PC-3 (cell line): ENCODE results near the gene EBF4. TPM values are rescaled to one million over a fixed set of nuclear protein-coding genes. Genes with fewer than 3 reads are reported as not detected.

Experiments
- ATAC-seq: fragments of 200-7000 bp; cut with Tn5 transposase; 2 replicates; pipeline ENCODE4 v1.9.1; 2020; ENCODE audit warnings: mild to moderate bottlenecking, moderate library complexity
- BruUV-seq: library from RNA; stranded (reverse); fragments of 400-500 nt; replicated peaks from 2 replicates; lab custom pipeline; 2021; lab: Mats Ljungman, UMichigan
- CTCF ChIA-PET: fragments of 300-600 bp; sonication (Branson Sonifier 250); formaldehyde crosslinking; loops from one replicate; lab custom pipeline; 2022; ENCODE audit warnings: antibody characterized with exemption; lab: Charles Lee
- POLR2A ChIA-PET: fragments of 300-600 bp; sonication (Branson Sonifier 250); formaldehyde crosslinking; loops from one replicate; lab custom pipeline; 2022; ENCODE audit warnings: antibody characterized with exemption; ENCODE audit not compliant: unreplicated experiment; lab: Charles Lee
- DNase-seq: peaks from one replicate; pipeline ENCODE4 v3.0.0-alpha.2; 2015
- H2AFZ ChIP-seq: fragments of 300-600 bp; sonication (generic); 2 replicates; pipeline ENCODE4 v1.6.0; 2016; ENCODE audit warnings: antibody characterized with exemption, low read length
- H3F3A ChIP-seq: fragments of 300-600 bp; sonication (generic); one replicate; pipeline ENCODE4 v1.6.0; 2017; ENCODE audit warnings: antibody characterized with exemption, low read length, control low read depth, mild to moderate bottlenecking; ENCODE audit not compliant: unreplicated experiment
- H3K27ac ChIP-seq: fragments of 300-600 bp; sonication (generic); 2 replicates; pipeline ENCODE4 v1.5.1; 2016; ENCODE audit warnings: mild to moderate bottlenecking, low read length
- H3K27me3 ChIP-seq: fragments of 300-600 bp; sonication (generic); 2 replicates; pipeline ENCODE4 v1.6.1; 2016; ENCODE audit warnings: low read length, mixed read lengths
- H3K36me3 ChIP-seq: fragments of 300-600 bp; sonication (generic); 2 replicates; pipeline ENCODE4 v1.6.1; 2016; ENCODE audit warnings: low read depth, mixed run types, low read length, mixed read lengths
- H3K4me1 ChIP-seq: fragments of 300-600 bp; sonication (generic); 2 replicates; pipeline ENCODE4 v1.5.1; 2016; ENCODE audit warnings: low read length; ENCODE audit not compliant: insufficient read depth
- H3K4me2 ChIP-seq: fragments of 300-600 bp; sonication (generic); 2 replicates; pipeline ENCODE4 v1.6.0; 2016; ENCODE audit warnings: low read length
- H3K4me3 ChIP-seq: fragments of 300-600 bp; sonication (generic); 2 replicates; pipeline ENCODE4 v1.5.1; 2016; ENCODE audit warnings: mild to moderate bottlenecking, low read length, mixed read lengths
- H3K79me2 ChIP-seq: fragments of 300-600 bp; sonication (generic); 2 replicates; pipeline ENCODE4 v1.6.1; 2017; ENCODE audit warnings: low read length, mixed read lengths
- H3K9ac ChIP-seq: fragments of 300-600 bp; sonication (generic); 2 replicates; pipeline ENCODE4 v1.6.0; 2016; ENCODE audit warnings: mild to moderate bottlenecking, low read length
- H3K9me2 ChIP-seq: fragments of 300-600 bp; sonication (generic); replicated peaks from 2 replicates; pipeline ENCODE4 v1.6.1; 2016; ENCODE audit warnings: mixed run types, low read length, mixed read lengths
- H3K9me3 ChIP-seq: fragments of 300-600 bp; sonication (generic); 2 replicates; pipeline ENCODE4 v1.6.1; 2016; ENCODE audit warnings: low read length, mixed read lengths
- H4K20me1 ChIP-seq: fragments of 300-600 bp; sonication (generic); 2 replicates; pipeline ENCODE4 v1.6.1; 2016; ENCODE audit warnings: low read length, mixed read lengths
- EZH2 ChIP-seq: fragments of 300-600 bp; sonication (generic); IDR thresholded peaks from one replicate; pipeline ENCODE4 v1.6.1; 2017; ENCODE audit warnings: antibody characterized with exemption, mild to moderate bottlenecking, low read length; ENCODE audit not compliant: unreplicated experiment
- EZH2phosphoT487 ChIP-seq: fragments of 300-600 bp; sonication (generic); IDR thresholded peaks from 2 replicates; pipeline ENCODE4 v1.6.1; 2018; ENCODE audit warnings: mild to moderate bottlenecking, antibody characterized with exemption, low read length, borderline replicate concordance
- intact Hi-C: fragments of 100-400 bp; cut with micrococcal nuclease; formaldehyde crosslinking; loops from 2 replicates; pipeline ENCODE4 v1.9.0; 2023
- total RNA-seq: library from RNA; depleted of rRNA; stranded (reverse); fragments of >200 nt; gene quantifications from 2 replicates; pipeline ENCODE4 v1.2.3, GENCODE V29; 2014
- TF ChIP-seq, protein P1 (sequence below): fragments of 300-600 bp; sonication (generic); conservative IDR thresholded peaks from 2 replicates; pipeline ENCODE4 v1.5.1; 2017; ENCODE audit warnings: antibody characterized with exemption, low read depth, mild to moderate bottlenecking, low read length

EBF4 gene
- total RNA-seq, 1 experiment from 2014 or later: 1.8 TPM

DNA sequence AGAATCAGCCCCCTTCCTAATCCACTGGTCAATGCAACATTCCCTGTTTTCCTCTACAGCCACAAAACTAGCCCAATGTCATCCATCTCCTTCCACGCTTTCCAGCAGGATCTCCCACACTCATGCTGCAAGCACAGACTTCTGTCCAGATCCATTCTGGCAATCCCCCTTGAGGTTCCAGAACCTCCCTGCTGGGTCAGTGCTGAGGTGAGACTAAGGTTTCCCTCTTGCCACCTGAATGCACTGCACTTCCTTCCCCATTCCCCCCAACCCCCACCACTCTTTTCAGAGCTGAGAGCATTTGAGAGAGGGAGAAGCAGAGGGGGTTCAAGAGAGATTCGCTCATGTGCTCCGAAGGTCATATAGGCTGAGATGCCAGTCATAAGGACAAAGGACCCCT is 43.9 kb downstream of the EBF4 start:
- Histone ChIP-seq H4K20me1 (no peaks in the 10 kb centered on the region), H2AFZ (no peak overlapping the region), H3K9me2 (no peaks in the 10 kb centered on the region), H3K79me2 (no peaks in the 10 kb centered on the region), H3K9me3 (0 out of 2 replicates have a peak, but pooled peaks cover 8% of the 10 kb centered on the region), H3K4me3 (no peak overlapping the region), H3K27me3 (peaks cover 17% of the 10 kb centered on the region; the same call in 1 of the 2 replicates), H3F3A (no peaks in the 10 kb centered on the region), H3K27ac (no peak overlapping the region), H3K4me1 (no peaks in the 10 kb centered on the region), H3K4me2 (no peak overlapping the region), H3K36me3 (no peaks in the 10 kb centered on the region), H3K9ac (no peak overlapping the region)
- CTCF ChIA-PET: no interaction called here
- DNase-seq (no peak), ATAC-seq (no peak)
- intact Hi-C loops: no loop called here
- no TSS peak for BruUV-seq
- POLR2A ChIA-PET: no interaction called here
- no peak for TF ChIP-seq EZH2phosphoT487
- TF ChIP-seq, protein P1, sequence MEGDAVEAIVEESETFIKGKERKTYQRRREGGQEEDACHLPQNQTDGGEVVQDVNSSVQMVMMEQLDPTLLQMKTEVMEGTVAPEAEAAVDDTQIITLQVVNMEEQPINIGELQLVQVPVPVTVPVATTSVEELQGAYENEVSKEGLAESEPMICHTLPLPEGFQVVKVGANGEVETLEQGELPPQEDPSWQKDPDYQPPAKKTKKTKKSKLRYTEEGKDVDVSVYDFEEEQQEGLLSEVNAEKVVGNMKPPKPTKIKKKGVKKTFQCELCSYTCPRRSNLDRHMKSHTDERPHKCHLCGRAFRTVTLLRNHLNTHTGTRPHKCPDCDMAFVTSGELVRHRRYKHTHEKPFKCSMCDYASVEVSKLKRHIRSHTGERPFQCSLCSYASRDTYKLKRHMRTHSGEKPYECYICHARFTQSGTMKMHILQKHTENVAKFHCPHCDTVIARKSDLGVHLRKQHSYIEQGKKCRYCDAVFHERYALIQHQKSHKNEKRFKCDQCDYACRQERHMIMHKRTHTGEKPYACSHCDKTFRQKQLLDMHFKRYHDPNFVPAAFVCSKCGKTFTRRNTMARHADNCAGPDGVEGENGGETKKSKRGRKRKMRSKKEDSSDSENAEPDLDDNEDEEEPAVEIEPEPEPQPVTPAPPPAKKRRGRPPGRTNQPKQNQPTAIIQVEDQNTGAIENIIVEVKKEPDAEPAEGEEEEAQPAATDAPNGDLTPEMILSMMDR: no peak
- TF ChIP-seq EZH2: no peak

DNA sequence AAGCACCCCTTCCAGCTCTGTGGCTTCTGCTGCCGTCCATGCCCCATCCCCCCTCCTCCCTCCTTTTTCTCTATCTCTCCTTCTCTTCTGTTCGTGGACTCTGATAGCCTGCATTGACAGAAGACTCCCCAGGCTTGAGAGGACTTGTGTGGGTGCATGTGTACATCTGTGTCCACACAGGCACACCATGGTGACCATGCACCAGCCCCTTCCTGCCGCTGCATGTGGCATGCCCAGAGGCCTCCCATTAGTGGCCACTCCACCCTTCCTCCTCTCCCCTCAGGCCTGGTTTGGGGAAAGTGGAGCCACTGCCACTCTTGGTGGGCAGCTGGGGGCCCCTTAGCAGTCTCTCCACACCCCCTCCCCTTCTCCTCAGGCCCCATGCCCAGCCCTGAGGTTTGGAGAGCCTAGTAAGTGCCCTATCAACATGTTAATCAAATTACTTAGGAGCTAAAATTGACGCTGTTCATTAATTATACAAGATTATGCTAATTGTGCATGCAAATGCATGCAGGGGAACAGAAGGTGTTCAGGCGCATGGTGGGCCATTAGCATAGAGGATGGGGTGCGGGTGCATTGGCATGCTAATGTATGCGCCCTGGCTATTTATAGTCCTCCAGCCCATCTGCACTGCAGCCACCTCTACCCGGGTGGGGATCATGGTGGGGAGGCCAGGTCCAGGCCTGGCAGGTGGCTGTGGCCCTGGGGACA is 45.9 kb downstream of the EBF4 start:
- H3F3A ChIP-seq: no peaks in the 10 kb centered on the region
- H3K4me1 ChIP-seq: 0 out of 2 replicates have a peak, but pooled peaks cover 2% of the 10 kb centered on the region
- no TSS peak for BruUV-seq
- no peak overlapping the region for H3K4me3 ChIP-seq
- H3K9me3 ChIP-seq: no peaks in the 10 kb centered on the region
- no peaks in the 10 kb centered on the region for H3K9me2 ChIP-seq
- no peak overlapping the region for H3K9ac ChIP-seq
- TF ChIP-seq, protein P1: no peak
- TF ChIP-seq EZH2phosphoT487: no peak
- no peaks in the 10 kb centered on the region for H3K79me2 ChIP-seq
- CTCF ChIA-PET: no interaction called here
- H3K27ac ChIP-seq: no peak overlapping the region
- DNase-seq: no peak
- ATAC-seq: no peak
- POLR2A ChIA-PET: no interaction called here
- H3K36me3 ChIP-seq: no peaks in the 10 kb centered on the region
- intact Hi-C loops: no loop called here
- H4K20me1 ChIP-seq: no peaks in the 10 kb centered on the region
- no peak overlapping the region for H2AFZ ChIP-seq
- H3K4me2 ChIP-seq: no peak overlapping the region
- H3K27me3 ChIP-seq: peaks cover 8% of the 10 kb centered on the region; the same call in 1 of the 2 replicates

DNA sequence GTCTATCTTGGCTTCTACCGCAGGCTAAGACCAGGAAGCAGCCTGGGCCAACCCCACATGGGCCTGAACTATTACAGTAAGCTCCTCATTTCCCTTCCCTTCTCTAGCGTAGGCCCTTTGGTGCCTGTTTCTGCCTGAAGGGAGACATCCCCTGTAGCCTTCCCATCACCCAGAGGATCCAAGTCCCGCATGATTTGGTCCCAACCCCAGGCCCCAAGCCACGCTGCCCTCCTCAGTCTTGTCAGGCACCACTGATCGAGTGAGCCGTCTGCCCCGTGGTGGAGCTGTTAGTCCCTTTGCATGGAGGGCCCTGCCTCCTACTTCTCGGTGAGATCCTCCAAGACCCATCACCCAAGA is 46.4 kb downstream of the EBF4 start:
- intact Hi-C loops: no loop called here
- TF ChIP-seq, protein P1: no peak
- TF ChIP-seq EZH2 (no peak), EZH2phosphoT487 (no peak)
- DNase-seq: no peak
- H3K9me3 ChIP-seq: no peaks in the 10 kb centered on the region
- H3K4me3 ChIP-seq: no peak overlapping the region
- ChIA-PET CTCF (no interaction called here), POLR2A (no interaction called here)
- H3K9ac ChIP-seq: no peak overlapping the region
- H3K9me2 ChIP-seq: no peaks in the 10 kb centered on the region
- no peak overlapping the region for H3K4me2 ChIP-seq
- no peaks in the 10 kb centered on the region for H4K20me1 ChIP-seq
- no peak for ATAC-seq
- 0 out of 2 replicates have a peak, but pooled peaks cover 5% of the 10 kb centered on the region for H3K4me1 ChIP-seq
- H3K27ac ChIP-seq: no peak overlapping the region
- no peaks in the 10 kb centered on the region for H3K36me3 ChIP-seq
- BruUV-seq: no TSS peak
- H3K27me3 ChIP-seq: peaks cover 8% of the 10 kb centered on the region; the same call in 1 of the 2 replicates
- H3K79me2 ChIP-seq: no peaks in the 10 kb centered on the region
- H2AFZ ChIP-seq: no peak overlapping the region
- no peaks in the 10 kb centered on the region for H3F3A ChIP-seq
